Endodermal cell (in vitro differentiated cells): ENCODE results near the gene PCOLCE2. TPM values are rescaled to one million over a fixed set of nuclear protein-coding genes. Genes with fewer than 3 reads are reported as not detected.

Experiments
- DNase-seq: peaks from one replicate; pipeline ENCODE4 v3.0.0-alpha.2; 2017
- H3K27ac ChIP-seq: 2 replicates; pipeline ENCODE4 v1.5.1; 2013; ENCODE audit warnings: mild to moderate bottlenecking, low read depth, low read length, moderate library complexity
- H3K27me3 ChIP-seq: 2 replicates; pipeline ENCODE4 v1.6.1; 2013; ENCODE audit warnings: mild to moderate bottlenecking, low read length, moderate library complexity; ENCODE audit not compliant: insufficient read depth, control insufficient read depth, poor library complexity, severe bottlenecking
- H3K36me3 ChIP-seq: 2 replicates; pipeline ENCODE4 v1.7.0; 2013; ENCODE audit warnings: mild to moderate bottlenecking, low read length, moderate library complexity; ENCODE audit not compliant: control insufficient read depth, insufficient read depth
- H3K4me1 ChIP-seq: one replicate; pipeline ENCODE4 v1.7.0; 2013; ENCODE audit warnings: low read length; ENCODE audit not compliant: control insufficient read depth, insufficient read depth
- H3K4me3 ChIP-seq: 2 replicates; pipeline ENCODE4 v1.5.1; 2013; ENCODE audit warnings: mild to moderate bottlenecking, low read length, moderate library complexity
- H3K9ac ChIP-seq: 2 replicates; pipeline ENCODE4 v1.6.1; 2013; ENCODE audit warnings: mild to moderate bottlenecking, low read length, moderate library complexity; ENCODE audit not compliant: poor library complexity, severe bottlenecking; ENCODE audit errors: extremely low read depth
- H3K9me3 ChIP-seq: 2 replicates; pipeline ENCODE4 v1.6.1; 2013; ENCODE audit warnings: mild to moderate bottlenecking, low read length, moderate library complexity; ENCODE audit not compliant: control insufficient read depth
- H3K27ac Mint-ChIP-seq: 2 replicates; pipeline ENCODE4 v1.8.0; 2020; ENCODE audit warnings: mixed read lengths
- H3K27me3 Mint-ChIP-seq: 2 replicates; pipeline ENCODE4 v1.8.0; 2021; ENCODE audit warnings: mild to moderate bottlenecking, mixed read lengths; ENCODE audit not compliant: insufficient read depth
- H3K36me3 Mint-ChIP-seq: 2 replicates; pipeline ENCODE4 v1.8.0; 2020; ENCODE audit warnings: low read depth, mixed read lengths
- H3K4me1 Mint-ChIP-seq: 2 replicates; pipeline ENCODE4 v1.8.0; 2020; ENCODE audit warnings: mixed read lengths
- H3K4me3 Mint-ChIP-seq: 2 replicates; pipeline ENCODE4 v1.8.0; 2020; ENCODE audit warnings: mild to moderate bottlenecking, moderate library complexity, mixed read lengths
- H3K9me3 Mint-ChIP-seq: 2 replicates; pipeline ENCODE4 v1.8.0; 2020; ENCODE audit warnings: mild to moderate bottlenecking, mixed read lengths
- WGBS, 2 experiments: methylation state at CpG; one replicate each; pipeline versions ENCODE4 v1.1.5 to v1.1.7; 2013; ENCODE audit warnings: missing lambda C conversion rate in 2 of 2, mixed read lengths in 1 of 2; ENCODE audit not compliant: insufficient coverage in 1 of 2, insufficient read length in 1 of 2; 5-methylcytosine and 5-hydroxymethylcytosine counted together
- total RNA-seq, 2 donors: library from RNA; stranded (reverse); fragmentation: NEBNext Ultra II Directional in 1 of 2; extraction: Animal tissue kit (Norgen Biotek cat#: 25700) in 1 of 2; gene quantifications; 2 replicates in 1 of 2; 3 replicates in 1 of 2; pipeline ENCODE4 v1.2.1, GENCODE V29; 2021
- TF ChIP-seq, protein P1 (sequence below): fragments of 200-600 bp; sonication (generic); conservative IDR thresholded peaks from 2 replicates; pipeline ENCODE4 v1.5.0; 2021; ENCODE audit warnings: antibody characterized with exemption, mild to moderate bottlenecking

PCOLCE2 gene
- total RNA-seq, 2 donors from 2014 or later: 17.0 to 18.0 TPM

DNA sequence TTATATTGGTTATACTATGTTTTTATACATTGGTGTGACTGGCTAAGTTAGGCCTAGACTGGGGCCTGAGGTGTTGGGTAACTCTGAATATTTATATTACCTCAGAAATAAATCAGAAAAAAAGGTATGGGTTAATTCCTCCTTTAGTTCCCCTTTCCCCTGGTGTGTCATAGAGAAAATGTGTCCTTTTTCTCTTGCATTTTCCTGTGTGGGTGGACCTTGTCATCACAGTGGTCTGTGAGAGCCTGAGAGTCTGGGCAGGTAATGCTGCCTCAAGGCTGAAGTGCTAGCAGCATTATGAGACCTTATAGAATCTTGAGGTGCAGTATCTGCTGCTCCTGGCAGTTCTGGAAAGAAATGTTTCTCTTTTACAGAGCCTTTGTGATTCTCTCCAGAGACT, 69.7 kb downstream of the PCOLCE2 start:
- Histone ChIP-seq H3K4me3 (no peak overlapping the region), H3K4me1 (no peaks in the 10 kb centered on the region), H3K9ac (no peak overlapping the region), H3K9me3 (no peaks in the 10 kb centered on the region), H3K27ac (no peak overlapping the region), H3K36me3 (peaks cover 7% of the 10 kb centered on the region), H3K27me3 (no peaks in the 10 kb centered on the region)
- Mint-ChIP-seq H3K9me3 (no peaks in the 10 kb centered on the region), H3K27me3 (no peaks in the 10 kb centered on the region), H3K4me3 (no peak overlapping the region), H3K27ac (no peak overlapping the region), H3K36me3 (peaks cover 17% of the 10 kb centered on the region), H3K4me1 (no peaks in the 10 kb centered on the region)
- DNase-seq: no peak
- TF ChIP-seq, protein P1, sequence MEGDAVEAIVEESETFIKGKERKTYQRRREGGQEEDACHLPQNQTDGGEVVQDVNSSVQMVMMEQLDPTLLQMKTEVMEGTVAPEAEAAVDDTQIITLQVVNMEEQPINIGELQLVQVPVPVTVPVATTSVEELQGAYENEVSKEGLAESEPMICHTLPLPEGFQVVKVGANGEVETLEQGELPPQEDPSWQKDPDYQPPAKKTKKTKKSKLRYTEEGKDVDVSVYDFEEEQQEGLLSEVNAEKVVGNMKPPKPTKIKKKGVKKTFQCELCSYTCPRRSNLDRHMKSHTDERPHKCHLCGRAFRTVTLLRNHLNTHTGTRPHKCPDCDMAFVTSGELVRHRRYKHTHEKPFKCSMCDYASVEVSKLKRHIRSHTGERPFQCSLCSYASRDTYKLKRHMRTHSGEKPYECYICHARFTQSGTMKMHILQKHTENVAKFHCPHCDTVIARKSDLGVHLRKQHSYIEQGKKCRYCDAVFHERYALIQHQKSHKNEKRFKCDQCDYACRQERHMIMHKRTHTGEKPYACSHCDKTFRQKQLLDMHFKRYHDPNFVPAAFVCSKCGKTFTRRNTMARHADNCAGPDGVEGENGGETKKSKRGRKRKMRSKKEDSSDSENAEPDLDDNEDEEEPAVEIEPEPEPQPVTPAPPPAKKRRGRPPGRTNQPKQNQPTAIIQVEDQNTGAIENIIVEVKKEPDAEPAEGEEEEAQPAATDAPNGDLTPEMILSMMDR: no peak

DNA sequence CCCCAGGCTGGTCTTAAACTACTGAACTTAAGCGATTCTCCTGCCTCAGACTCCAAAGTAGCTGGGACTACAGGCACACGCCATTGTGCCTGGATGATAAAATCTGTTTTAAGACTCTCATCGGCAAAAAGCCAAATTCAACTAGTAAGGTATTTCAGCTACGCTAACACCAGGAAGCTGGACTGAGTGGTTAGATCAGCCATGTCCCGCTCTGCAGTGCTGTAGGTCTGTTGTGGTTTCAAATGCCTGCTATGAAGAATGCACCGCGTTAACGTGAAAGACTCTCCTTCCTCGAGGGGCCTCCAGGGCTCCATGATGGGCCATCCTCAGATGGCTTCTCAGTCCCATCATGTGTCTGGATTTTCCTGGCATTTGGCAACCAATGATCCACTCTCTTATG, 70.2 kb downstream of the PCOLCE2 start:
- Mint-ChIP-seq H3K4me3 (no peak overlapping the region), H3K27me3 (no peaks in the 10 kb centered on the region), H3K4me1 (no peaks in the 10 kb centered on the region), H3K9me3 (no peaks in the 10 kb centered on the region), H3K36me3 (peaks cover 17% of the 10 kb centered on the region), H3K27ac (no peak overlapping the region)
- no peak for DNase-seq
- Histone ChIP-seq H3K27me3 (no peaks in the 10 kb centered on the region), H3K36me3 (peaks cover 7% of the 10 kb centered on the region), H3K4me1 (no peaks in the 10 kb centered on the region), H3K27ac (no peak overlapping the region), H3K9me3 (no peaks in the 10 kb centered on the region), H3K9ac (no peak overlapping the region), H3K4me3 (no peak overlapping the region)
- WGBS, 2 experiments: 91 to 93% methylated on average over 9 of the region's 9 CpGs
- TF ChIP-seq, protein P1: no peak

DNA sequence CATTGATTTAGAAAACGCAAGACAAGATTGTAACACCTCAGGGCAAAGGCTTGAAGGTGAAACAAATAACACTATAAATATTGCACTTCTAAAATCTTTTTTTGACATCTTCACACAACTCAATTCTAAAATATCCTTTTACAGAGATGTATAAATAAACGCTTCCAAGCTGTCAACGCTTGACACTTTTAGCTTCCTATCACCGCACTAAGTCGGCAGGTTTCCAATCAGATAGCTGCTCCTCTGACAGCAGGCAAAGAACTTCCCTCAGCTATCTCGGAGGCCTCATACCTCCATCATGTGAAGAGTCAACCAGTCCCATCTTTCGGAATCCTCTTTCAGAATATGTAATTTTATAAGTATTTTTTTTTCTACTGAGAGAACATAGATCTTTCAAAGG, 71.0 kb downstream of the PCOLCE2 start:
- H3K27ac Mint-ChIP-seq: no peak overlapping the region
- H3K36me3 Mint-ChIP-seq: peaks cover 17% of the 10 kb centered on the region
- WGBS, 2 experiments: 95 to 100% methylated on average over 5 to 7 of the region's 7 CpGs
- no peaks in the 10 kb centered on the region for H3K4me1 Mint-ChIP-seq
- no peaks in the 10 kb centered on the region for H3K9me3 ChIP-seq
- H3K36me3 ChIP-seq: peaks cover 7% of the 10 kb centered on the region
- H3K27me3 ChIP-seq: no peaks in the 10 kb centered on the region
- H3K4me3 Mint-ChIP-seq: no peak overlapping the region
- H3K27me3 Mint-ChIP-seq: no peaks in the 10 kb centered on the region
- TF ChIP-seq, protein P1: no peak
- H3K4me3 ChIP-seq: no peak overlapping the region
- H3K4me1 ChIP-seq: no peaks in the 10 kb centered on the region
- H3K27ac ChIP-seq: no peak overlapping the region
- H3K9me3 Mint-ChIP-seq: no peaks in the 10 kb centered on the region
- DNase-seq: no peak
- no peak overlapping the region for H3K9ac ChIP-seq
